Chondrocyte (in vitro differentiated cells): ENCODE data around the gene PPARA. TPM values are rescaled to one million over a fixed set of nuclear protein-coding genes. Genes with fewer than 3 reads are reported as not detected.

Experiments used
- DNase-seq: peaks from one replicate; pipeline ENCODE4 v3.0.0; 2021; ENCODE audit warnings: mixed read lengths, low spot score
- H3K27ac Mint-ChIP-seq: one replicate; pipeline ENCODE4 v1.8.0; 2021; ENCODE audit warnings: mild to moderate bottlenecking, moderate library complexity, mixed read lengths; ENCODE audit not compliant: unreplicated experiment
- H3K27me3 Mint-ChIP-seq: 2 replicates; pipeline ENCODE4 v1.8.0; 2021; ENCODE audit warnings: low read depth, mixed read lengths
- H3K36me3 Mint-ChIP-seq: 2 replicates; pipeline ENCODE4 v1.8.0; 2021; ENCODE audit warnings: low read depth, mixed read lengths
- H3K4me1 Mint-ChIP-seq: 2 replicates; pipeline ENCODE4 v1.8.0; 2021; ENCODE audit warnings: low read depth, mild to moderate bottlenecking, mixed read lengths
- H3K4me3 Mint-ChIP-seq: one replicate; pipeline ENCODE4 v1.8.0; 2021; ENCODE audit warnings: mild to moderate bottlenecking, moderate library complexity, mixed read lengths; ENCODE audit not compliant: unreplicated experiment
- H3K9me3 Mint-ChIP-seq: 2 replicates; pipeline ENCODE4 v1.8.0; 2021; ENCODE audit warnings: low read depth, mixed read lengths
- CTCF ChIP-seq: fragments of 200-600 bp; sonication (generic); IDR thresholded peaks from 2 replicates; pipeline ENCODE4 v1.5.0; 2021; ENCODE audit warnings: antibody characterized with exemption, mild to moderate bottlenecking, moderate library complexity
- total RNA-seq: library from RNA; stranded (reverse); gene quantifications from 3 replicates; pipeline ENCODE4 v1.2.1, GENCODE V29; 2021

Gene PPARA
- total RNA-seq, 1 donor from 2014 or later = 16.0 TPM

DNA sequence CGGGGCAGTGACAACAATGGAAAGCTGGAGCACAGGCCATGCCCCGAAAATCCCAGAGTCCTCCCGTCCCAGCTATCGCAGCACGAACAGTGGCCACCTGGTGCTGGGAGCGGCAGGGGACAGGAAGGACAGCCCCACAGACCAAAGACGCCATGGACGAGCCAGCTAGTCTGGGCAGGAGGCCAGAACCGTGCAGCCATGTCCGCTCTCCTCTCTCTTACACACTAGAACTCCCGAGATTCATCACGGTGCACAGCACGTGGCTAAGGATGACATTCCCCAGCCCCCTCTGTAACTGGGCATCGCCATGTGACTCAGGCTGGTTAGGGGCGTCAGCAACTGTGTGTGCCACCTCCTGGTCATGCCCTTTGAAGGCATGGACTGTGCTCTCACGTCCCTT lies 95.2 kb downstream of the PPARA start:
- peaks cover 13% of the 10 kb centered on the region for H3K4me1 Mint-ChIP-seq
- no peak overlapping the region for H3K27ac Mint-ChIP-seq
- H3K9me3 Mint-ChIP-seq = no peaks in the 10 kb centered on the region
- no peaks in the 10 kb centered on the region for H3K36me3 Mint-ChIP-seq
- H3K27me3 Mint-ChIP-seq = no peaks in the 10 kb centered on the region
- DNase-seq = no peak
- no peak for TF ChIP-seq CTCF
- H3K4me3 Mint-ChIP-seq = no peak overlapping the region

DNA sequence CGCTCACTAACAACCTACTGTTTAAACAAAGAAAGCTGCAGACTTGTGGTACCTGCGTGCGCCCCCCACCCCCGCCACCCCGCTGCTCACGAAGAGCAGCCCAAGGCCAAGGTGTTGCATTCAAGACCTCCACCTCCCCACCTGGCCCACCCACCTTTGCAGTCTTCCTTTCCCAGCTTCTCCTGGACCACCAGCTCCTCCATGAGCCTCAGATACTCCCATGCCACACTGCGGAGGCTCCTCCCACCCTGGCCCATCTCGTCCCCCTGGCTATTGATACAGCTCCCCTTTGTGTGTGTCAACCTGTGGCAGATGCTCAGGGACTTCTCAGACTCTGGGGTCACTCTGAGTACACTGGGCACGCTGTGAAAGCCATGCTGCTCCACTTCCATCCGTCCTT lies 95.9 kb downstream of the PPARA start:
- H3K27ac Mint-ChIP-seq = no peak overlapping the region
- DNase-seq = no peak
- no peaks in the 10 kb centered on the region for H3K36me3 Mint-ChIP-seq
- no peak for TF ChIP-seq CTCF
- no peak overlapping the region for H3K4me3 Mint-ChIP-seq
- H3K27me3 Mint-ChIP-seq = no peaks in the 10 kb centered on the region
- peaks cover 16% of the 10 kb centered on the region for H3K4me1 Mint-ChIP-seq
- no peaks in the 10 kb centered on the region for H3K9me3 Mint-ChIP-seq

- no peak for DNase-seq
- Mint-ChIP-seq H3K9me3 (no peaks in the 10 kb centered on the region), H3K27me3 (no peaks in the 10 kb centered on the region), H3K27ac (no peak overlapping the region), H3K4me3 (no peak overlapping the region), H3K4me1 (peaks cover 19% of the 10 kb centered on the region), H3K36me3 (no peaks in the 10 kb centered on the region)
- TF ChIP-seq CTCF = no peak
Observed at GRCh38 chr22:46247443-46247975, 97.2 kb downstream of the PPARA start.

GRCh38 chr22:46250035-46250782 lies 99.9 kb downstream of the PPARA start, which contains the start of gene CDPF1:
Gene CDPF1, minus strand, starts transcription at chr22:46250293. Its CDS starts 2,009 bp downstream, at chr22:46248284.
- H3K27ac Mint-ChIP-seq = no peak within 1 kb of the TSS
- DNase-seq = no peak
- TF ChIP-seq CTCF = peak; percentile 33
- H3K4me3 Mint-ChIP-seq = peak within 1 kb of the TSS; percentile 71
- no peaks in the 10 kb centered on the region for H3K9me3 Mint-ChIP-seq
- H3K36me3 Mint-ChIP-seq = no peaks in the 10 kb centered on the region
- peaks cover 19% of the 10 kb centered on the region for H3K4me1 Mint-ChIP-seq
- H3K27me3 Mint-ChIP-seq = no peaks in the 10 kb centered on the region

GRCh38 chr22:46250783-46251125 lies 100.4 kb downstream of the PPARA start:
- Mint-ChIP-seq H3K36me3 (no peaks in the 10 kb centered on the region), H3K9me3 (no peaks in the 10 kb centered on the region), H3K4me3 (peak overlapping the region; percentile 71), H3K27me3 (no peaks in the 10 kb centered on the region), H3K4me1 (peaks cover 16% of the 10 kb centered on the region), H3K27ac (no peak overlapping the region)
- DNase-seq = no peak
- TF ChIP-seq CTCF = no peak
